ENCODE data around the gene DGKQ. TPM values are rescaled to one million over a fixed set of nuclear protein-coding genes. Genes with fewer than 3 reads are reported as not detected.

The DGKQ gene
- total and polyA plus RNA-seq, 3 donors from 2014 or later = 10.8 to 22.7 (median 20.7) TPM

DNA sequence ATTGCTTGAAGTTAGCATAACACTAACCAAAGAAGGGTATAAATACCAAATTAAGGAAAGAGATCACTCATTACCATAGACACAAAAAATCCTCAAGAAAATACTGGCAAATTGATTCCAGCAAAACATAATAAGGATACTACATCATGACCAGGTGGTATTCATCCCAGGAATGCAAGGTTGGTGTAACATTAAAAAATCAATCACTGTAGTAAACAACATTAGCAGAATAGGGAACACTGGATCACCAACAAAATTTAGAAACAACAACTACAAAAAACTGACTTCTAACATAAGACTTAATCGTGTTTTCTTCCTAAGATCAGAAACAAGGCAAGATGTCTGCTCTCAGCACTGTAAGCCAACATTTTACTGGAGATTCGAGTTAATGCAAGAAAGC, 55.4 kb downstream of the DGKQ start:
- peaks cover 10% of the 10 kb centered on the region for H3K4me1 ChIP-seq
- H3K27me3 ChIP-seq = no peaks in the 10 kb centered on the region
- no peak for TF ChIP-seq POLR2A (IDR thresholded peaks at IDR 0.05)
- TF ChIP-seq, protein P1, sequence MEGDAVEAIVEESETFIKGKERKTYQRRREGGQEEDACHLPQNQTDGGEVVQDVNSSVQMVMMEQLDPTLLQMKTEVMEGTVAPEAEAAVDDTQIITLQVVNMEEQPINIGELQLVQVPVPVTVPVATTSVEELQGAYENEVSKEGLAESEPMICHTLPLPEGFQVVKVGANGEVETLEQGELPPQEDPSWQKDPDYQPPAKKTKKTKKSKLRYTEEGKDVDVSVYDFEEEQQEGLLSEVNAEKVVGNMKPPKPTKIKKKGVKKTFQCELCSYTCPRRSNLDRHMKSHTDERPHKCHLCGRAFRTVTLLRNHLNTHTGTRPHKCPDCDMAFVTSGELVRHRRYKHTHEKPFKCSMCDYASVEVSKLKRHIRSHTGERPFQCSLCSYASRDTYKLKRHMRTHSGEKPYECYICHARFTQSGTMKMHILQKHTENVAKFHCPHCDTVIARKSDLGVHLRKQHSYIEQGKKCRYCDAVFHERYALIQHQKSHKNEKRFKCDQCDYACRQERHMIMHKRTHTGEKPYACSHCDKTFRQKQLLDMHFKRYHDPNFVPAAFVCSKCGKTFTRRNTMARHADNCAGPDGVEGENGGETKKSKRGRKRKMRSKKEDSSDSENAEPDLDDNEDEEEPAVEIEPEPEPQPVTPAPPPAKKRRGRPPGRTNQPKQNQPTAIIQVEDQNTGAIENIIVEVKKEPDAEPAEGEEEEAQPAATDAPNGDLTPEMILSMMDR (IDR thresholded peaks at IDR 0.05) = no peak
- no peak overlapping the region for H3K27ac ChIP-seq
- 88 to 97% methylated on average over 2 of the region's 2 CpGs for WGBS, 2 donors
- H3K4me3 ChIP-seq = no peak overlapping the region
- DNase-seq = no peak
- no peaks in the 10 kb centered on the region for H3K36me3 ChIP-seq (ENCODE audit: low read depth, missing control alignments)
- H3K9me3 ChIP-seq = no peaks in the 10 kb centered on the region
- intact Hi-C loops (cut with DNase I; ENCODE audit: low total_unique reads) = no loop called here

GRCh38 chr4:917466-917865, 55.9 kb downstream of the DGKQ start:
- DNase-seq = no peak
- no peak overlapping the region for H3K4me3 ChIP-seq
- H3K27me3 ChIP-seq = no peaks in the 10 kb centered on the region
- TF ChIP-seq, protein P1 (IDR thresholded peaks at IDR 0.05) = no peak
- no peak for TF ChIP-seq POLR2A (IDR thresholded peaks at IDR 0.05)
- H3K27ac ChIP-seq = no peak overlapping the region
- 94 to 98% methylated on average over 7 of the region's 7 CpGs for WGBS, 2 donors
- no peaks in the 10 kb centered on the region for H3K36me3 ChIP-seq (ENCODE audit: low read depth, missing control alignments)
- H3K9me3 ChIP-seq = no peaks in the 10 kb centered on the region
- intact Hi-C loops (cut with DNase I; ENCODE audit: low total_unique reads) = no loop called here
- H3K4me1 ChIP-seq = peaks cover 15% of the 10 kb centered on the region

- DNase-seq = peak; percentile 62
- H3K36me3 ChIP-seq (ENCODE audit: low read depth, missing control alignments) = no peaks in the 10 kb centered on the region
- H3K4me1 ChIP-seq = peaks cover 23% of the 10 kb centered on the region
- H3K4me3 ChIP-seq = no peak overlapping the region
- no peaks in the 10 kb centered on the region for H3K27me3 ChIP-seq
- no peak for TF ChIP-seq POLR2A (IDR thresholded peaks at IDR 0.05)
- TF ChIP-seq, protein P1 (IDR thresholded peaks at IDR 0.05) = no peak
- intact Hi-C loops (cut with DNase I; ENCODE audit: low total_unique reads) = no loop called here
- peak overlapping the region in 1 of 2 donors; percentile 43 for H3K27ac ChIP-seq
- WGBS, 2 donors = 28 to 38% methylated on average over 8 of the region's 8 CpGs
- no peaks in the 10 kb centered on the region for H3K9me3 ChIP-seq
Measured at GRCh38 chr4:915595-915994, 57.8 kb downstream of the DGKQ start.

GRCh38 chr4:915041-915474, 58.3 kb downstream of the DGKQ start:
- TF ChIP-seq, protein P1 (IDR thresholded peaks at IDR 0.05) = no peak
- TF ChIP-seq POLR2A (IDR thresholded peaks at IDR 0.05) = no peak
- no peaks in the 10 kb centered on the region for H3K36me3 ChIP-seq (ENCODE audit: low read depth, missing control alignments)
- H3K9me3 ChIP-seq = no peaks in the 10 kb centered on the region
- H3K27me3 ChIP-seq = no peaks in the 10 kb centered on the region
- no peak for DNase-seq
- peak overlapping the region in 1 of 2 donors; percentile 34 for H3K4me3 ChIP-seq
- WGBS, 2 donors = 64 to 65% methylated on average over 16 to 20 of the region's 20 CpGs
- peaks cover 23% of the 10 kb centered on the region for H3K4me1 ChIP-seq
- intact Hi-C loops (cut with DNase I; ENCODE audit: low total_unique reads) = no loop called here
- H3K27ac ChIP-seq = peak overlapping the region in 1 of 2 donors; percentile 43

DNA sequence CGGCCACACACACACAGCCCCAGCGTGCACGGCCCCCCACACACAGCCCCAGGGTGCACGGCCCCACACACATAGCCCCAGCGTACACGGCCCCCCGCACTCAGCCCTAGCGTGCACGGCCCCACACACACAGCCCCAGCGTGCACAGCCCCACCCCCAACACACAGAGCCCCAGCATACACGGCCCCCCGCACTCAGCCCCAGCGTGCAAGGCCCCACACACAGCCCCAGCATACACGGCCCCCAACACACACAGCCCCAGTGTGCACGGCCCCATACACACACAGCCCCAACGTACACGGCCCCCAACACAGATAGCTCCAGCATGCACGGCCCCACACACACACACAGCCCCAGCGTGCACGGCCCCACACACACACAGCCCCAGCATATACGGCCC, 58.8 kb downstream of the DGKQ start:
- Histone ChIP-seq H3K4me3 (no peak overlapping the region), H3K27me3 (no peaks in the 10 kb centered on the region), H3K4me1 (peaks cover 23% of the 10 kb centered on the region), H3K27ac (no peak overlapping the region), H3K36me3 (ENCODE audit: low read depth, missing control alignments) (no peaks in the 10 kb centered on the region), H3K9me3 (no peaks in the 10 kb centered on the region)
- DNase-seq = no peak
- WGBS, 2 donors = 51 to 60% methylated on average over 6 to 17 of the region's 21 CpGs
- intact Hi-C loops (cut with DNase I; ENCODE audit: low total_unique reads) = no loop called here
- TF ChIP-seq POLR2A (IDR thresholded peaks at IDR 0.05) = no peak
- TF ChIP-seq, protein P1 (IDR thresholded peaks at IDR 0.05) = no peak
